Fibroblast of the conjunctiva (primary cell): ENCODE results near the gene TBCB.
"Not testable (repeated sequence)": the region's sequence is repeated elsewhere in the genome, so short reads cannot be mapped to it uniquely, and the experiment has no call there.

Source experiments
- DNase-seq: peaks from one replicate; pipeline ENCODE4 v3.0.0-alpha.2; 2010; ENCODE audit warnings: low read depth

The TBCB gene

GRCh38 chr19:36115453-36116343, at the start of gene TBCB:
Gene TBCB, plus strand, starts transcription at chr19:36115468. Its CDS starts 93 bp downstream, at chr19:36115561.
- no peak for DNase-seq

- DNase-seq, result no peak
These were observed 47.6 kb upstream of the TBCB start for GRCh38 chr19:36067681-36068080.

GRCh38 chr19:36068810-36069499, 46.3 kb upstream of the TBCB start:
- DNase-seq, result not testable (repeated sequence)

- no peak for DNase-seq
These were observed 43.2 kb upstream of the TBCB start for GRCh38 chr19:36072081-36072480.

GRCh38 chr19:36073121-36073876, 42.0 kb upstream of the TBCB start:
- DNase-seq, result no peak

GRCh38 chr19:36079389-36079945, 35.8 kb upstream of the TBCB start:
- DNase-seq, result no peak

GRCh38 chr19:36081385-36081784, 33.9 kb upstream of the TBCB start:
- DNase-seq, result no peak

- DNase-seq, result no peak
These were observed 33.4 kb upstream of the TBCB start for GRCh38 chr19:36081894-36082293.

GRCh38 chr19:36082916-36083315, 32.4 kb upstream of the TBCB start:
- no peak for DNase-seq

- DNase-seq, result no peak
These were observed 30.8 kb upstream of the TBCB start for GRCh38 chr19:36084231-36085009.

GRCh38 chr19:36086326-36086725, 28.9 kb upstream of the TBCB start:
- no peak for DNase-seq

- no peak for DNase-seq
These were observed 25.4 kb upstream of the TBCB start for GRCh38 chr19:36089847-36090246.

- no peak for DNase-seq
These were observed 24.2 kb upstream of the TBCB start for GRCh38 chr19:36090910-36091695.

GRCh38 chr19:36092566-36092965, 22.7 kb upstream of the TBCB start:
- DNase-seq, result no peak

- no peak for DNase-seq
These were observed 22.1 kb upstream of the TBCB start for GRCh38 chr19:36093146-36093662.

GRCh38 chr19:36093687-36094086, 21.6 kb upstream of the TBCB start:
- DNase-seq, result no peak

GRCh38 chr19:36097036-36097435, 18.2 kb upstream of the TBCB start:
- no peak for DNase-seq

- DNase-seq, result no peak
These were observed 16.0 kb upstream of the TBCB start for GRCh38 chr19:36099166-36099785.

GRCh38 chr19:36100476-36100875, 14.8 kb upstream of the TBCB start:
- DNase-seq, result no peak
